Uterus (tissue), 2 donors: ENCODE measurements around the gene IL1RAPL2.

Source experiments
- CTCF ChIP-seq, 4 experiments: fragments of 200-600 bp in 2 of 4; fragments of 450-650 bp in 2 of 4; sonication (generic) in 2 of 4; IDR thresholded peaks; one replicate each; pipeline ENCODE4 v1.5.1; 2016 to 2019; ENCODE audit warnings: antibody characterized with exemption in 4 of 4, mild to moderate bottlenecking in 2 of 4, moderate library complexity in 1 of 4
- POLR2A ChIP-seq, 2 donors: fragments of 450-650 bp; IDR thresholded peaks; one replicate each; pipeline ENCODE4 v1.6.1; 2016; ENCODE audit warnings: antibody characterized with exemption in 2 of 2, mild to moderate bottlenecking in 1 of 2, moderate library complexity in 1 of 2

- no peak for TF ChIP-seq CTCF (IDR thresholded peaks at IDR 0.05)
- TF ChIP-seq POLR2A (IDR thresholded peaks at IDR 0.05): no peak
Observed at GRCh38 chrX:105109936-105110335, 543.9 kb downstream of the IL1RAPL2 start.
